Brain pericyte (primary cell): ENCODE data around the gene ACTG2.
"Not testable (repeated sequence)": the region's sequence is repeated elsewhere in the genome, so short reads cannot be mapped to it uniquely, and the experiment has no call there.

Experiments
- DNase-seq: peaks from one replicate; pipeline ENCODE4 v3.0.0-alpha.2; 2012; ENCODE audit warnings: low read depth, low spot score

The ACTG2 gene

GRCh38 chr2:73893764-73894474 is 1.1 kb downstream of the ACTG2 start:
- DNase-seq, result no peak

DNA sequence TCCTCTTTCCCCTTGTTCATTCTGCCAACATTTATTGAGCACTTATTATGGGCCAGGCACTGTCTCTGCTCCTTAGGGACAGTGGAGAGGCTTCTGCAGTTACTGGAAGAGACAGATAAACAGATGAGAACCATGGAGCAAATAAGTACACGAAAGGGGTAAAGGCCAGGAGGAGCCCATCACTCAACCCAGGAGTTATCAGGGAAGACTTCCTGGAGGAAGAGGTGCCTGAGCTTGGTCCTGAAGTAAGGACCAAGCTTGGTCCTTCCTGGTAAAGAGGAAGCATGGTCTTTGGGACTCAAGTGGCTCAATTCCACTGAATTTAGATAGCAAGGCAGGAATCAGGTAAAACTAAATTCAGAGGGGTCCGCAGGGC is 1.7 kb downstream of the ACTG2 start:
- DNase-seq, result no peak

GRCh38 chr2:73894877-73895276 is 2.1 kb downstream of the ACTG2 start:
- no peak for DNase-seq

- DNase-seq, result no peak
These were observed 2.7 kb downstream of the ACTG2 start for GRCh38 chr2:73895473-73895872.

DNA sequence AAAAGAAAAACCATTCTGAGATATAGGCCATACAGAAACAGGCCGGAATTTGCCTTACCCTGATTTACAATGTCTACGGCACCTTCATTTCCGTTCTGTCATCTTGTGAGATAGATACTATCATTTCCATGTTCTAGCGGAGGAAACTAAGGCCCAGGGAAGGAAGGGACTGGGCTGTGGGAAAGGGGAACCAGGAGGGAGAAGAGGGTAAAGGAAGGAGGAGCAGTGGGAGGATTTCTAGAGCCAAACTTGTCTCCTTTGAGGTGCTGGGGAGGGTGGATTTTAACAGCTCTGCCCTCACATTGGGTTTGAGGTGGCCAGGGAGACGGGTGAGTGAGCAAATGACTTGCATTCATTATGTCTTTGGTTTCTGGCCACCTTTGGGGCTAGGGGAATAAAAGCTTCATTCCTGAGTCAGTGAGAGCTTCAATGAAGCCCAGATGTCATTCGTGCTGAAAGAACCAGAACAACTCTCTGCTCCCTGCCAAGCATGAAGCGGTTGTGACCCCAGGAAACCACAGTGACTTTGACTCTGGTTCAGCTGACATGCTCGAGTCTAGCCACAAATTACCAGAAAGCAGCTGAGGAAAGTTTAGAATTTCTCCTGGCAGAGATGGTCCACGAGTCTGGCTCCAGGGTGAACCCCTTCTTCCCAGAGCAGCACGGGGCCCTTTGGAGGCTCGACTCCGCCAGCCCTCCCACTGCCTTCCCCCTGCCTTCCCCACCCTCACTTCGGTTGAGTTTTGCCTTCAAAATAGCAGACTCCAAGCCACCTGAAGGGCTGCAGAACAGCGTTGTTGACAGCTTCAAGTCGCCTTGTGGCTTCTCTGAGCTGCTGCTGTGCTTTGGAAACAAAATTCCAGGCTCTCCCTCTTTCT is 3.8 kb downstream of the ACTG2 start:
- peak; percentile 53 for DNase-seq

GRCh38 chr2:73897240-73897583 is 4.4 kb downstream of the ACTG2 start:
- DNase-seq, result no peak

DNA sequence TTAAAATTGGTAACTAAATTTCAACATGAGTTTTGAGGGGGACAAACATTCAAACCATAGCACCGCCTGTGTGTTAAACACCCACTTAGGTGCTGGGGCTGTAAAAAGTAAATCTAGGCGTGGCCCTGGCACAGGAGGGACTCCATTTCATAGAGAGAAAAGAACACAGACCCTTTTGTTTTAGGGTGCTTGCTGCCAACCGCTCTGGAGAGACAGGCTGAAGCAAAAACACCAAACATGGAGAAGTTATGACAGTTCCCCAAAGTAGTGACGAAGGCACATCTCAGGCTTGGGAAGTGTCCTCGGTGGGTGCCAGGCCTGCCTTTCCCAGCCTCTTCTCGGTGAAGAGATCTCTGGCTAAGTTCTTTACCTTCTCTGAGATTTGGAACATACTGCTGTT is 5.1 kb downstream of the ACTG2 start:
- no peak for DNase-seq

DNA sequence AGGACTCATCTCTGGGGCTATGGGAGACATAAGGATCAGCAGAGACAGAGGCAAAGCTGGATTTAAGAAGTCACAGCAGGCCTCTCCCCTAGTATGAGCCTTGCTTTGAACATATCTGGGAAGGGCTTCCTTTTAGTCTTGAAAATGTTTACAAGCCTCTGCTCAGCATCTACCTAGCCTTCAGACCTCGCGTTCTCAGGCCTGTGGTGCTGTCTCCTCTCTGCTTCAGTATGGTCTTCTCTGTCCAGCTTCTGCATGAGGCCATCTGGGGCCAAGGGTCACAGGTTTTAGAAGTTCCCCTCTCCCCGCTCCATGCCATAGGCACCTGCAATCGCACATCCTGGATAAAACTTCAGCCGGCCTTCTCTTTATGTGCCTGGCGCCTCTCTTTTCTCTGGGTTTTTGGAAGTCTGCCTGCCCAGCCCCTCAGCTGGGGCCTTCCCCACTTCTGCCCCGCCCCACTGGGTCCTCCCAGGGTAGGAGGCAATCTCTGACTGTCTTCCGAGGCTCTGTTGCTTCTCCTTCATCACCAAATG is 7.1 kb downstream of the ACTG2 start:
- no peak for DNase-seq

- no peak for DNase-seq
These were observed 8.3 kb downstream of the ACTG2 start for GRCh38 chr2:73901143-73901542.

GRCh38 chr2:73902284-73902683 is 9.5 kb downstream of the ACTG2 start:
- DNase-seq, result no peak

DNA sequence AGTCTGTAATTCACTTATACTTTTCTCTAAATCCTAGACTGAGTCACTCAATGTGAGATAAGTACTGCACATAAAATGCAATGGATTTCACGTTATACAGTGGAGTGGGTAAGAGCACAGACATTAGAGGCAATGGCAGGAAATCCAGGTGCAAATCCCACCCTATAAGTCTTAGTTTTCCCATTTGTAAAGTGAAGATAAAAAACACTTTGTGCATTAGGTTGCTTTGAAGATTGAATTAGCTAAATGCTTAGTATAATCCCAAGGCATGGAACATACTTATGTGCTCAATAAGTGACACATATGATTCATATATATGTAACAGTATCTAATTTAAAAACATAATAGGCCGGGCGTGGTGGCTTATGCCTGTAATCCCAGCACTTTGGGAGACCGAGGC is 10.5 kb downstream of the ACTG2 start:
- DNase-seq, result no peak

GRCh38 chr2:73903949-73904613 is 11.3 kb downstream of the ACTG2 start:
- not testable (repeated sequence) for DNase-seq

- DNase-seq, result no peak
These were observed 12.1 kb downstream of the ACTG2 start for GRCh38 chr2:73904952-73905351.

GRCh38 chr2:73906847-73907505 is 14.2 kb downstream of the ACTG2 start:
- no peak for DNase-seq

DNA sequence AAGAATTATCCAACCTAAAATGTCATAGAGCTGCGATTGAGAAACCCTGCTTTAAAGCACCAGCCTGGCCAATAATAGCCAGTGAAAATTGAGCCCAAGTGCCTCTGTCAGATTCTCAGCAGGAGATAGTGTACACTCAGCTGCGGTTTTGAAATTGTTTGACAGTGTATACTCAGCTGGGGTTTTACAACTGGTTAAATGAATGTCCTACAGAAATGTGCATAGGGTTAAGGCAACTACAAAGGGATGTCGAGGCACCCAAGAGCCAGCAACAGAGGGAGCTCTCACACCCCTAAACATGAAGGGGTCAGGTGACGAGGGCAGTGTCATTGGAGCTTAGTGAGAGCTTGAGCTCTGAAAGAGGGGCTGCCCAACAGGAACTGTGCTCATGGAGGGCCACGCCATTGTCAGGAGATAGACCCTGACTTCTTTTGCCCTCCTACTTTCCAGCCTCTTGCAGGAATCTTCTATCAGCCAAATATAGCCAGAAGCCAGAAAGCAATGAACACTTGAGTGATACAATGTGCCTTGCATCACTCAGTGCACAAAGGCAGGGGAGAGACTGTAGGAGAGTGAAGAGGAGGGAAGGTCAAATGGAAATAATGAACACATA is 15.1 kb downstream of the ACTG2 start:
- peak; percentile 90 for DNase-seq

GRCh38 chr2:73908689-73909652 is 16.2 kb downstream of the ACTG2 start:
- DNase-seq, result no peak

DNA sequence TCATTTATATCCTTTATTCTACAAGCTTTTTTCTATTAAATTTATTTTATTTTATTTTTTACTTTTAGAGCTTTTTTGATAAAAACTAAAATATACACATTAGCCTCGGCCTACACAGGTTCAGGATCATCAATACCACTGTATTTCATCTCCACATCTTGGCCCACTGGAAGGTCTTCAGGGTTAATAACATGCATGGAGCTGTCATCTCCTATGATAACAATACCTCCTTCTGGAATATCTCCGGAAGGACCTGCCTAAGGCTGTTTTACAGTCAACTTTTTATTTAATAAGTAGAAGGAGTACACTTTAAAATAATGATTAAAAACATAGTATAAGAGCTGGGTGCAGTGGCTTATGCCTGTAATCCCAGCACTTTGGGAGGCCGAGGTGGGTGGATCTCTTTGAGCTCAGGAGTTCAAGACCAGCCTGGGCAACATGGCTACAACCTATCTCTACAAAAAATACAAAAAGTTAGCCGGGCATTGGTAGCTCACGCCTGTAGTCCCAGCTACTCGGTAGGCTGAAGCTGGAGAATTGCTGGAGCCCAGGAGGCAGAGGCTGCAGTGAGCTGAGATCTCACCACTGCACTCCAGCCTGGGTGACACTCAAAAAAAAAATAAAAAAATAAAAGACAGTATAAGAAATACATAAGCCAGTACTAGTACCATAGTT is 18.2 kb downstream of the ACTG2 start:
- no peak for DNase-seq

DNA sequence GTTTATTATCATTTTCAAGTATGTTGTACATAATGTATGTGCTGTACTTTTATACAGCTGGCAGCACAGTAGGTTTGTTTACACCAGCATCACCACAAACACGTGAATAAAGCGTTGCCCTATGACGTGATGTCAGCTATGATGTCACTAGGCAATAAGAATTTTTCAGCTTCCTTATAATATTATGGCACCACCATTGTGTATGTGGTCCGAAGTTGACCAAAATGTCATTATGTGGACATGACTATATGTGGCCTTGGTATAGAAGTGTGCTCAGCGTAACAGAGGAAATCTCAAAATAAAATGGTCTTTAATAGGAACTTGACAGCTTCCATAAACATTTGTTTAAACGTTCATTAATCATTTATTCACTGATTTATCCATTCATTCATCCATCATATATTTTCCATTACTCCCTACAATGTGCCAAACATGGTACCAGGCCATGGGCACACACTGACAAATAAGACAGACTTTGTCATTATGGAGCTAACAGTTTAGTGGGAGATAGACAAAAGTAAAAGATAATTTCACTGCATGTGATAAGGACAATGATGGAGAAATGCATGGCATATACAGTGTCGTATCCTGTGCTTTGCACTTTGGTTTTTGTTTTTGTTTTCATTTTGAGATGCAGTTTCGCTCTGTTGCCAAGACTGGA is 18.9 kb downstream of the ACTG2 start:
- DNase-seq, result no peak

GRCh38 chr2:73913414-73914054 is 20.7 kb downstream of the ACTG2 start:
- no peak for DNase-seq
